K562 (cell line): ENCODE measurements around the gene DYNC1I2. TPM values are rescaled to one million over a fixed set of nuclear protein-coding genes. Genes with fewer than 3 reads are reported as not detected.
A peak's percentile ranks its signal among the peaks of the same experiment; 100 is the strongest.

Experiments
- ATAC-seq: fragments of 200-7000 bp; cut with Tn5 transposase; 3 replicates; pipeline ENCODE4 v1.9.1; 2020; ENCODE audit warnings: moderate library complexity
- BruUV-seq: library from RNA; stranded (reverse); fragments of 400-500 nt; replicated peaks from 2 replicates; lab custom pipeline; 2021; lab: Mats Ljungman, UMichigan
- CTCF ChIA-PET: fragments of 300-600 bp; formaldehyde crosslinking; extraction: SDS; loops from one replicate; lab custom pipeline; 2021; ENCODE audit warnings: low intra/inter-chr PET ratio; lab: Yijun Ruan, JAX
- POLR2A ChIA-PET: fragments of 300-600, 350-650 bp; sonication (Branson Sonifier 250); formaldehyde crosslinking; extraction: SDS; loops from one replicate; lab custom pipeline; 2021; ENCODE audit warnings: antibody characterized with exemption, inconsistent platforms; lab: Yijun Ruan, JAX
- DNase-seq, 4 experiments: peaks; one replicate each; pipeline versions ENCODE4 v3.0.0 to v3.0.0-alpha.2; 2011 to 2018; ENCODE audit warnings: low spot score in 3 of 4, mixed read lengths in 3 of 4; ENCODE audit errors: extremely low read depth in 1 of 4
- FAIRE-seq: peaks from 2 replicates; lab custom pipeline; 2011; peaks lifted over from hg19 to GRCh38; lab: Jason Lieb, UNC
- H2AFZ ChIP-seq: 2 replicates; pipeline ENCODE4 v1.6.0; 2011; ENCODE audit warnings: low read depth, low read length, control low read depth, inconsistent platforms
- H3K27ac ChIP-seq: fragments of 200-600 bp; 3 replicates; pipeline ENCODE4 v1.8.0; 2011; ENCODE audit warnings: low read depth, mild to moderate bottlenecking, control low read depth, inconsistent platforms, low read length, moderate library complexity, mixed read lengths; ENCODE audit errors: extremely low read depth
- H3K27me3 ChIP-seq, 2 experiments: fragments of 300-600 bp in 1 of 2; 2 replicates in 1 of 2; 3 replicates in 1 of 2; pipeline versions ENCODE4 v1.6.0 to v1.8.0; 2011; ENCODE audit warnings: inconsistent platforms in 2 of 2, low read length in 2 of 2, mild to moderate bottlenecking in 1 of 2, mixed read lengths in 1 of 2, moderate library complexity in 1 of 2; ENCODE audit not compliant: control insufficient read depth in 2 of 2, insufficient read depth in 2 of 2
- H3K36me3 ChIP-seq: fragments of 300-600 bp; 3 replicates; pipeline ENCODE4 v1.8.0; 2011; ENCODE audit warnings: mild to moderate bottlenecking, low read length, inconsistent platforms; ENCODE audit not compliant: control insufficient read depth, insufficient read depth
- H3K4me1 ChIP-seq, 2 experiments: fragments of 200-600 bp in 1 of 2; replicated peaks in 1 of 2; 2 replicates in 1 of 2; 3 replicates in 1 of 2; pipeline versions ENCODE4 v1.5.1 to v1.8.0; 2011; ENCODE audit warnings: inconsistent platforms in 2 of 2, low read length in 2 of 2, mild to moderate bottlenecking in 1 of 2, mixed read lengths in 1 of 2, moderate library complexity in 1 of 2; ENCODE audit not compliant: control insufficient read depth in 2 of 2, insufficient read depth in 2 of 2
- H3K4me2 ChIP-seq: 2 replicates; pipeline ENCODE4 v1.6.1; 2011; ENCODE audit warnings: low read length, control low read depth, inconsistent platforms, mixed read lengths; ENCODE audit not compliant: insufficient read depth
- H3K4me3 ChIP-seq: fragments of 200-600 bp; sonication (generic), shearing (Covaris generic); 2 replicates; pipeline ENCODE4 v1.5.1; 2016; ENCODE audit warnings: control low read depth, inconsistent platforms
- H3K79me2 ChIP-seq: fragments of 200-600 bp; 3 replicates; pipeline ENCODE4 v1.8.0; 2011; ENCODE audit warnings: low read length, inconsistent platforms; ENCODE audit not compliant: control insufficient read depth, insufficient read depth
- H3K9ac ChIP-seq, 2 experiments: 2 replicates each; pipeline versions ENCODE4 v1.6.0 to v1.6.1; 2011; ENCODE audit warnings: low read depth in 2 of 2, low read length in 2 of 2, control low read depth in 1 of 2, inconsistent platforms in 1 of 2, mild to moderate bottlenecking in 1 of 2, mixed read lengths in 1 of 2; ENCODE audit not compliant: insufficient read depth in 1 of 2
- H3K9me1 ChIP-seq: one replicate; pipeline ENCODE4 v1.6.0; 2011; ENCODE audit warnings: inconsistent platforms, mild to moderate bottlenecking, low read length, moderate library complexity; ENCODE audit not compliant: control insufficient read depth, insufficient read depth
- H3K9me3 ChIP-seq: replicated peaks from 2 replicates; pipeline ENCODE4 v1.5.1; 2011; ENCODE audit warnings: low read depth, low read length, inconsistent platforms; ENCODE audit not compliant: control insufficient read depth, insufficient read depth
- H4K20me1 ChIP-seq: replicated peaks from 2 replicates; pipeline ENCODE4 v1.6.1; 2011; ENCODE audit warnings: low read length, inconsistent platforms, mixed read lengths; ENCODE audit not compliant: control insufficient read depth, insufficient read depth
- BACH1 ChIP-seq: fragments of 200-800 bp; sonication (Bioruptor generic); IDR thresholded peaks from 2 replicates; pipeline ENCODE4 v1.6.1; 2016; ENCODE audit warnings: missing genetic modification characterization, missing compliant biosample characterization
- DMBX1 ChIP-seq: fragments of 250-450 bp; sonication (Bioruptor Pico); IDR thresholded peaks from 2 replicates; pipeline ENCODE4 v1.8.0; 2022; ENCODE audit warnings: inconsistent platforms, mild to moderate bottlenecking, moderate library complexity, borderline replicate concordance
- IFI16 ChIP-seq: fragments of 250-450 bp; sonication (Bioruptor Pico); IDR thresholded peaks from 2 replicates; pipeline ENCODE4 v2.1.2; 2022; ENCODE audit warnings: mild to moderate bottlenecking, inconsistent platforms
- NR3C1 ChIP-seq: sonication (generic); formaldehyde crosslinking; IDR thresholded peaks from 2 replicates; pipeline ENCODE4 v1.8.1; 2022; ENCODE audit warnings: missing genetic modification reagents
- TAF7 ChIP-seq: fragments of 450-650 bp; IDR thresholded peaks from 2 replicates; pipeline ENCODE4 v1.6.1; 2016; ENCODE audit warnings: missing genetic modification characterization, missing compliant biosample characterization
- ZBTB17 ChIP-seq: fragments of 450-650 bp; formaldehyde crosslinking; IDR thresholded peaks from 2 replicates; pipeline ENCODE4 v1.4.0; 2020; ENCODE audit warnings: mild to moderate bottlenecking
- ZFX ChIP-seq: sonication (generic); formaldehyde crosslinking; IDR thresholded peaks from 2 replicates; pipeline ENCODE4 v1.8.0; 2022; ENCODE audit warnings: mild to moderate bottlenecking, missing genetic modification reagents, moderate library complexity
- in situ Hi-C: fragments of 300-500 bp; cut with MboI; formaldehyde crosslinking; loops from 4 replicates; pipeline ENCODE4 v1.15.0; 2018; ENCODE audit warnings: inconsistent platforms, mixed read lengths
- intact Hi-C: fragments of 100-400 bp; cut with micrococcal nuclease; formaldehyde crosslinking; loops from 2 replicates; pipeline ENCODE4 v1.14.2; 2022
- polyA plus RNA-seq, 8 experiments: library from polyadenylated mRNA; depleted of rRNA in 4 of 8; stranded (reverse) in 5 of 8; unstranded in 3 of 8; fragments of >200 nt; fragmentation: Nextera tagmentation in 2 of 8; fragmentation: Illumina TruSeq in 1 of 8; extraction: Ambion mirVana in 2 of 8; extraction: Trizol in 1 of 8; gene quantifications; 2 replicates each; pipeline versions ENCODE4 v1.2.1 to v1.2.3, GENCODE V29; 2011 to 2014; ENCODE audit warnings: inconsistent platforms in 1 of 8, missing spikeins in 1 of 8
- total RNA-seq, 7 experiments: library from RNA; depleted of rRNA in 6 of 7; stranded (reverse); fragments of >200 nt in 6 of 7; fragmentation: Illumina TruSeq in 2 of 7; extraction: Trizol in 2 of 7; gene quantifications; 2 replicates each; pipeline versions ENCODE4 v1.2.1 to v1.2.3, GENCODE V29; 2011 to 2021; ENCODE audit warnings: low replicate concordance in 1 of 7
- TF ChIP-seq, protein P1 (sequence below): fragments of 450-650 bp; formaldehyde crosslinking; IDR thresholded peaks from 2 replicates; pipeline ENCODE4 v1.4.0; 2022; ENCODE audit warnings: missing genetic modification characterization
- TF ChIP-seq, protein P2 (sequence below): fragments of 450-650 bp; IDR thresholded peaks from 2 replicates; pipeline ENCODE4 v1.6.1; 2018; ENCODE audit warnings: mild to moderate bottlenecking, low read depth; ENCODE audit not compliant: partially characterized antibody
- TF ChIP-seq, protein P3 (sequence below), 2 experiments: fragments of 450-650 bp in 1 of 2; sonication (generic) in 1 of 2; formaldehyde crosslinking in 1 of 2; IDR thresholded peaks; 2 replicates each; pipeline versions ENCODE4 v1.7.1 to v1.9.0; 2016 to 2022; ENCODE audit warnings: inconsistent platforms in 1 of 2, mild to moderate bottlenecking in 1 of 2, missing genetic modification reagents in 1 of 2

Gene DYNC1I2
- total and polyA plus RNA-seq, 9 of the 15 experiments (the other 6 are each of a cell fraction or from before 2014, with no cell fraction given), result 59.1 to 204 (median 100) TPM

DNA sequence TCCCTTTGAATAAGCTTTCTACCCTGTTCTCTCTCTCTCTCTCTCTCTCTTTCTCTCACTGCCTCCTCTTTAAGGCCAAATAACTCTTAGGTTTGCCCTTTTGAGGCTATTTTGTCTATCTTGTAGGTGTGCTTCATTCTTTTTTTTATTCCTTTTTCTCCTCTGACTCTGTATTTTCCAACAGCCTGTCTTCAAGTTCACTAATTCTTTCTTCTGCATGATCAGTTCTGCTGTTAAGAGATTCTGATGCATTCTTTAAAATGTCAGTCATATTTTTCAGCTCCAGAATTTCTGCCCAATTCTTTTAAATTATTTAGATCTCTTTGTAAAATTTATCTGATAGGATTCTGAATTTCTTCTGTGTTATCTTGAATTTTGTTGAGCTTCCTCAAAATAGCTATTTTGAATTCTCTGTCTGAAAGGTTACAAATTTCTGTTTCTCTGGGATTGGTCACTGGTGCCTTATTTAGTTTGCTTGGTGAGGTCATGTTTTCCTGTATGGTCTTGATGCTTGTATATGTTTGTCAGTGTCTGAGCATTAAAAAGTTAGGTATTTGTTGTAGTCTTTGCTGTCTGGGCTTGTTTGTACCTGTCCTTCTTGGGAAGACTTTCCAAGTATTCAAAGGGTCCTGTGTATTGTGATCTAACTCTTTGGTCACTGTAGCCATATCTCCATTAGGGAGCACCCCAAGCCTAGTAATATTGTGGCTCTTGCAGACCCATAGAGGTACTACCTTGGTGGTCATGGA lies 35.4 kb upstream of the DYNC1I2 start:
- Histone ChIP-seq H2AFZ (no peak overlapping the region), H3K27ac (no peak overlapping the region), H3K36me3 (no peaks in the 10 kb centered on the region), H3K9me3 (no peaks in the 10 kb centered on the region), H3K27me3 (no peaks in the 10 kb centered on the region), H3K9me1 (no peaks in the 10 kb centered on the region), H3K9ac (no peak overlapping the region), H4K20me1 (no peaks in the 10 kb centered on the region), H3K4me3 (no peak overlapping the region), H3K79me2 (no peaks in the 10 kb centered on the region), H3K4me2 (no peak overlapping the region), H3K4me1 (no peaks in the 10 kb centered on the region)
- no peak for DNase-seq
- BruUV-seq, result no TSS peak
- CTCF ChIA-PET, result no interaction called here
- FAIRE-seq, result no peak
- POLR2A ChIA-PET, result interaction anchor here (0.7 kb wide), 1 partner anchor 50 kb away, joined by 4 read pairs; no protein-coding TSS in a partner anchor
- in situ Hi-C loops (no loop called here), intact Hi-C loops (no loop called here)
- no peak for ATAC-seq
- no peak for TF ChIP-seq ZFX
- TF ChIP-seq, protein P1, sequence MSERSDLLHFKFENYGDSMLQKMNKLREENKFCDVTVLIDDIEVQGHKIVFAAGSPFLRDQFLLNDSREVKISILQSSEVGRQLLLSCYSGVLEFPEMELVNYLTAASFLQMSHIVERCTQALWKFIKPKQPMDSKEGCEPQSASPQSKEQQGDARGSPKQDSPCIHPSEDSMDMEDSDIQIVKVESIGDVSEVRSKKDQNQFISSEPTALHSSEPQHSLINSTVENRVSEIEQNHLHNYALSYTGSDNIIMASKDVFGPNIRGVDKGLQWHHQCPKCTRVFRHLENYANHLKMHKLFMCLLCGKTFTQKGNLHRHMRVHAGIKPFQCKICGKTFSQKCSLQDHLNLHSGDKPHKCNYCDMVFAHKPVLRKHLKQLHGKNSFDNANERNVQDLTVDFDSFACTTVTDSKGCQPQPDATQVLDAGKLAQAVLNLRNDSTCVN (CRISPR knock-in tag), result no peak
- TF ChIP-seq IFI16 (CRISPR knock-in tag), result no peak
- TF ChIP-seq, protein P2, sequence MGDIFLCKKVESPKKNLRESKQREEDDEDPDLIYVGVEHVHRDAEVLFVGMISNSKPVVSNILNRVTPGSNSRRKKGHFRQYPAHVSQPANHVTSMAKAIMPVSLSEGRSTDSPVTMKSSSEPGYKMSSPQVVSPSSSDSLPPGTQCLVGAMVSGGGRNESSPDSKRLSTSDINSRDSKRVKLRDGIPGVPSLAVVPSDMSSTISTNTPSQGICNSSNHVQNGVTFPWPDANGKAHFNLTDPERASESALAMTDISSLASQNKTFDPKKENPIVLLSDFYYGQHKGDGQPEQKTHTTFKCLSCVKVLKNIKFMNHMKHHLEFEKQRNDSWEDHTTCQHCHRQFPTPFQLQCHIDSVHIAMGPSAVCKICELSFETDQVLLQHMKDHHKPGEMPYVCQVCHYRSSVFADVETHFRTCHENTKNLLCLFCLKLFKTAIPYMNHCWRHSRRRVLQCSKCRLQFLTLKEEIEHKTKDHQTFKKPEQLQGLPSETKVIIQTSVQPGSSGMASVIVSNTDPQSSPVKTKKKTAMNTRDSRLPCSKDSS, result peak; percentile 30
- no peak for TF ChIP-seq NR3C1
- TF ChIP-seq ZBTB17, result no peak
- TF ChIP-seq TAF7 (tag), result no peak
- no peak for TF ChIP-seq BACH1 (tag)
- TF ChIP-seq, protein P3, sequence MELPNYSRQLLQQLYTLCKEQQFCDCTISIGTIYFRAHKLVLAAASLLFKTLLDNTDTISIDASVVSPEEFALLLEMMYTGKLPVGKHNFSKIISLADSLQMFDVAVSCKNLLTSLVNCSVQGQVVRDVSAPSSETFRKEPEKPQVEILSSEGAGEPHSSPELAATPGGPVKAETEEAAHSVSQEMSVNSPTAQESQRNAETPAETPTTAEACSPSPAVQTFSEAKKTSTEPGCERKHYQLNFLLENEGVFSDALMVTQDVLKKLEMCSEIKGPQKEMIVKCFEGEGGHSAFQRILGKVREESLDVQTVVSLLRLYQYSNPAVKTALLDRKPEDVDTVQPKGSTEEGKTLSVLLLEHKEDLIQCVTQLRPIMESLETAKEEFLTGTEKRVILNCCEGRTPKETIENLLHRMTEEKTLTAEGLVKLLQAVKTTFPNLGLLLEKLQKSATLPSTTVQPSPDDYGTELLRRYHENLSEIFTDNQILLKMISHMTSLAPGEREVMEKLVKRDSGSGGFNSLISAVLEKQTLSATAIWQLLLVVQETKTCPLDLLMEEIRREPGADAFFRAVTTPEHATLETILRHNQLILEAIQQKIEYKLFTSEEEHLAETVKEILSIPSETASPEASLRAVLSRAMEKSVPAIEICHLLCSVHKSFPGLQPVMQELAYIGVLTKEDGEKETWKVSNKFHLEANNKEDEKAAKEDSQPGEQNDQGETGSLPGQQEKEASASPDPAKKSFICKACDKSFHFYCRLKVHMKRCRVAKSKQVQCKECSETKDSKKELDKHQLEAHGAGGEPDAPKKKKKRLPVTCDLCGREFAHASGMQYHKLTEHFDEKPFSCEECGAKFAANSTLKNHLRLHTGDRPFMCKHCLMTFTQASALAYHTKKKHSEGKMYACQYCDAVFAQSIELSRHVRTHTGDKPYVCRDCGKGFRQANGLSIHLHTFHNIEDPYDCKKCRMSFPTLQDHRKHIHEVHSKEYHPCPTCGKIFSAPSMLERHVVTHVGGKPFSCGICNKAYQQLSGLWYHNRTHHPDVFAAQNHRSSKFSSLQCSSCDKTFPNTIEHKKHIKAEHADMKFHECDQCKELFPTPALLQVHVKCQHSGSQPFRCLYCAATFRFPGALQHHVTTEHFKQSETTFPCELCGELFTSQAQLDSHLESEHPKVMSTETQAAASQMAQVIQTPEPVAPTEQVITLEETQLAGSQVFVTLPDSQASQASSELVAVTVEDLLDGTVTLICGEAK (IDR thresholded peaks at IDR 0.05), result no peak
- TF ChIP-seq, protein P3 (CRISPR knock-in tag; IDR thresholded peaks at IDR 0.05), result no peak
- no peak for TF ChIP-seq DMBX1 (CRISPR knock-in tag)
